Endothelial cell of umbilical vein (primary cell): Measurements from ENCODE around the gene SLIT1. TPM values are rescaled to one million over a fixed set of nuclear protein-coding genes. Genes with fewer than 3 reads are reported as not detected.

ENCODE experiments used
- BruUV-seq: library from RNA; stranded (reverse); fragments of 400-500 nt; replicated peaks from 2 replicates; lab custom pipeline; 2021; lab: Mats Ljungman, UMichigan
- CTCF ChIA-PET: fragments of 300-600, 350-600 bp; sonication (Branson Sonifier 250); formaldehyde crosslinking; loops from one replicate; lab custom pipeline; 2021; ENCODE audit warnings: antibody characterized with exemption, inconsistent platforms; lab: Charles Lee
- POLR2A ChIA-PET: fragments of 300-600, 350-600 bp; sonication (Branson Sonifier 250); formaldehyde crosslinking; loops from one replicate; lab custom pipeline; 2021; ENCODE audit warnings: antibody characterized with exemption, inconsistent platforms; lab: Charles Lee
- DNase-seq: peaks from one replicate; pipeline ENCODE4 v3.0.0-alpha.2; 2011; ENCODE audit warnings: low read depth, low spot score
- FAIRE-seq: peaks from 2 replicates; lab custom pipeline; 2011; peaks lifted over from hg19 to GRCh38; lab: Jason Lieb, UNC
- H2AFZ ChIP-seq: 2 replicates; pipeline ENCODE4 v1.6.0; 2012; ENCODE audit warnings: low read depth, low read length, control low read depth, inconsistent platforms
- H3K27ac ChIP-seq: 2 replicates; pipeline ENCODE4 v1.5.1; 2011; ENCODE audit warnings: low read depth, mild to moderate bottlenecking, control low read depth, low read length, moderate library complexity; ENCODE audit not compliant: insufficient read depth
- H3K27me3 ChIP-seq, 2 experiments: 2 replicates each; pipeline versions ENCODE4 v1.6.0 to v1.6.1; 2011; ENCODE audit warnings: low read length in 2 of 2, mixed read lengths in 1 of 2; ENCODE audit not compliant: control insufficient read depth in 2 of 2, insufficient read depth in 2 of 2
- H3K36me3 ChIP-seq, 2 experiments: 2 replicates in 1 of 2; 3 replicates in 1 of 2; pipeline ENCODE4 v1.5.1; 2011; ENCODE audit warnings: low read length in 2 of 2, mild to moderate bottlenecking in 1 of 2, moderate library complexity in 1 of 2; ENCODE audit not compliant: control insufficient read depth in 2 of 2, insufficient read depth in 2 of 2; ENCODE audit errors: extremely low read depth in 1 of 2
- H3K4me1 ChIP-seq: 3 replicates; pipeline ENCODE4 v1.5.1; 2011; ENCODE audit warnings: mild to moderate bottlenecking, low read length; ENCODE audit not compliant: control insufficient read depth, insufficient read depth; ENCODE audit errors: extremely low read depth
- H3K4me2 ChIP-seq: 2 replicates; pipeline ENCODE4 v1.6.1; 2011; ENCODE audit warnings: low read length, control low read depth, mixed read lengths; ENCODE audit not compliant: insufficient read depth
- H3K4me3 ChIP-seq, 3 experiments: fragments of 200-600 bp in 1 of 3; sonication (generic), shearing (Covaris generic) in 1 of 3; replicated peaks in 1 of 3; 2 replicates each; pipeline ENCODE4 v1.5.1; 2011 to 2016; ENCODE audit warnings: control low read depth in 3 of 3, low read length in 3 of 3, mild to moderate bottlenecking in 2 of 3, inconsistent platforms in 1 of 3, low read depth in 1 of 3, moderate library complexity in 1 of 3; ENCODE audit not compliant: insufficient read depth in 1 of 3
- H3K79me2 ChIP-seq: 2 replicates; pipeline ENCODE4 v1.6.0; 2012; ENCODE audit warnings: low read length, inconsistent platforms; ENCODE audit not compliant: control insufficient read depth, insufficient read depth
- H3K9ac ChIP-seq: replicated peaks from 2 replicates; pipeline ENCODE3; 2011; ENCODE audit warnings: low read length, control low read depth; ENCODE audit not compliant: insufficient read depth; ENCODE audit errors: extremely low read depth
- H3K9me1 ChIP-seq: replicated peaks from 3 replicates; pipeline ENCODE4 v1.6.0; 2011; ENCODE audit warnings: mild to moderate bottlenecking, low read length; ENCODE audit not compliant: control insufficient read depth, insufficient read depth; ENCODE audit errors: extremely low read depth
- H3K9me3 ChIP-seq: replicated peaks from 2 replicates; pipeline ENCODE4 v1.5.1; 2012; ENCODE audit warnings: low read length, inconsistent platforms; ENCODE audit not compliant: control insufficient read depth, insufficient read depth
- H4K20me1 ChIP-seq: replicated peaks from 2 replicates; pipeline ENCODE3; 2011; ENCODE audit warnings: mild to moderate bottlenecking, low read length; ENCODE audit not compliant: control insufficient read depth, insufficient read depth; ENCODE audit errors: extremely low read depth
- CTCF ChIP-seq, 2 donors: IDR thresholded peaks; 1 replicate in 1 of 2; 2 replicates in 1 of 2; pipeline ENCODE4 v1.5.1; 2011; ENCODE audit warnings: low read length in 2 of 2, mild to moderate bottlenecking in 2 of 2, moderate library complexity in 2 of 2, control low read depth in 1 of 2, inconsistent platforms in 1 of 2, low read depth in 1 of 2; ENCODE audit not compliant: insufficient read depth in 1 of 2; ENCODE audit errors: extremely low read depth in 1 of 2
- EZH2 ChIP-seq: IDR thresholded peaks from 2 replicates; pipeline ENCODE4 v1.6.1; 2012; ENCODE audit warnings: borderline replicate concordance, low read depth, mild to moderate bottlenecking, moderate library complexity, low read length, inconsistent platforms; ENCODE audit not compliant: severe bottlenecking
- FOS ChIP-seq: IDR thresholded peaks from 2 replicates; pipeline ENCODE4 v1.6.1; 2011; ENCODE audit warnings: mild to moderate bottlenecking, low read length, moderate library complexity, borderline replicate concordance; ENCODE audit not compliant: insufficient read depth
- GATA2 ChIP-seq: IDR thresholded peaks from 2 replicates; pipeline ENCODE4 v1.7.0; 2011; ENCODE audit warnings: low read depth, mild to moderate bottlenecking, moderate library complexity, mixed read lengths, low read length; ENCODE audit not compliant: insufficient read length, insufficient read depth
- JUN ChIP-seq: IDR thresholded peaks from 2 replicates; pipeline ENCODE4 v1.6.1; 2011; ENCODE audit warnings: borderline replicate concordance, low read depth; ENCODE audit not compliant: insufficient read length, insufficient read depth
- MAX ChIP-seq: IDR thresholded peaks from 2 replicates; pipeline ENCODE4 v1.6.1; 2011; ENCODE audit not compliant: insufficient read depth, insufficient read length
- MYC ChIP-seq: IDR thresholded peaks from one replicate; pipeline ENCODE4 v1.6.1; 2011; ENCODE audit warnings: mild to moderate bottlenecking, low read depth, low read length
- POLR2A ChIP-seq: IDR thresholded peaks from 2 replicates; pipeline ENCODE4 v1.6.1; 2012; ENCODE audit warnings: low read depth, mild to moderate bottlenecking, control low read depth, low read length
- POLR2AphosphoS5 ChIP-seq: IDR thresholded peaks from 2 replicates; pipeline ENCODE4 v1.6.1; 2012; ENCODE audit warnings: low read depth, mild to moderate bottlenecking, control low read depth, low read length, moderate library complexity; ENCODE audit not compliant: insufficient read depth
- dilution Hi-C: fragments of 300-500 bp; cut with MboI; formaldehyde crosslinking; loops from one replicate; pipeline ENCODE4 v1.15.0; 2019; ENCODE audit warnings: low sequenced_read_pairs; ENCODE audit not compliant: extremely low pct_ligation_motif_present
- intact Hi-C: fragments of 100-400 bp; cut with micrococcal nuclease; formaldehyde crosslinking; loops from one replicate; pipeline ENCODE4 v1.10.0; 2022
- polyA plus RNA-seq, 4 experiments: library from polyadenylated mRNA; depleted of rRNA in 3 of 4; stranded (reverse) in 3 of 4; unstranded in 1 of 4; fragments of >200 nt; gene quantifications; 2 replicates each; pipeline versions ENCODE4 v1.2.1 to v1.2.3, GENCODE V29; 2011 to 2012; ENCODE audit warnings: missing spikeins in 1 of 4
- total RNA-seq: library from RNA; stranded (reverse); gene quantifications from 2 replicates; pipeline ENCODE4 v1.2.3, GENCODE V29; 2021

Gene SLIT1
- total and polyA plus RNA-seq, 2 donors (not counting 3 experiments of a cell fraction or from before 2014, with no cell fraction given), result 0.04 to 0.20 TPM

GRCh38 chr10:97040248-97040584, 145.5 kb downstream of the SLIT1 start:
- FAIRE-seq, result no peak
- Histone ChIP-seq H2AFZ (no peak overlapping the region), H3K79me2 (no peaks in the 10 kb centered on the region), H3K9me1 (no peaks in the 10 kb centered on the region), H3K9ac (no peak overlapping the region), H3K27ac (no peak overlapping the region), H3K9me3 (no peaks in the 10 kb centered on the region), H3K4me2 (no peak overlapping the region), H3K4me3 (no peak overlapping the region), H3K4me1 (peaks cover 5% of the 10 kb centered on the region), H3K27me3 (no peaks in the 10 kb centered on the region), H4K20me1 (no peaks in the 10 kb centered on the region), H3K36me3 (no peaks in the 10 kb centered on the region)
- intact Hi-C loops, result no loop called here
- dilution Hi-C loops, result no loop called here
- ChIA-PET CTCF (interaction anchor here (4.4 to 5.8 kb wide), 2 partner anchors 16 to 170 kb away, joined by 74 to 161 read pairs; no protein-coding TSS in a partner anchor), POLR2A (no interaction called here)
- no TSS peak for BruUV-seq
- DNase-seq, result no peak
- TF ChIP-seq EZH2 (no peak), POLR2AphosphoS5 (no peak), GATA2 (no peak), FOS (no peak), POLR2A (no peak), JUN (no peak), MAX (no peak), MYC (no peak), CTCF (IDR thresholded peaks at IDR 0.05; ENCODE audit: extremely low read depth in 1 of 2, insufficient read depth in 1 of 2, low read depth in 1 of 2, low read length in 2 of 2) (no peak)
